HepG2 (cell line): Measurements from ENCODE around the gene RAD54L2. TPM values are rescaled to one million over a fixed set of nuclear protein-coding genes. Genes with fewer than 3 reads are reported as not detected.

ENCODE experiments used
- CSRNP2 ChIP-seq: sonication (generic); formaldehyde crosslinking; conservative IDR thresholded peaks from 2 replicates; pipeline ENCODE4 v1.8.0; 2022; ENCODE audit warnings: low read depth, missing genetic modification reagents
- HDAC2 ChIP-seq: sonication (generic); formaldehyde crosslinking; IDR thresholded peaks from 2 replicates; pipeline ENCODE4 v1.4.0; 2020; ENCODE audit warnings: missing genetic modification reagents
- HNF4A ChIP-seq: sonication (generic); formaldehyde crosslinking; IDR thresholded peaks from 2 replicates; pipeline ENCODE4 v1.4.0; 2020; ENCODE audit warnings: missing genetic modification reagents
- HNF4G ChIP-seq, 2 experiments: sonication (generic) in 1 of 2; formaldehyde crosslinking in 1 of 2; IDR thresholded peaks; 2 replicates each; pipeline versions ENCODE4 v1.4.0 to v1.6.1; 2011 to 2020; ENCODE audit warnings: borderline replicate concordance in 2 of 2, low read depth in 2 of 2, mild to moderate bottlenecking in 2 of 2, low read length in 1 of 2, missing genetic modification reagents in 1 of 2, moderate library complexity in 1 of 2
- HNRNPL ChIP-seq: fragments of 200-400 bp; formaldehyde crosslinking; IDR thresholded peaks from 2 replicates; pipeline ENCODE4 v1.6.1; 2017; ENCODE audit warnings: mild to moderate bottlenecking, low read depth, low read length
- MAZ ChIP-seq, 2 experiments: sonication (generic) in 1 of 2; formaldehyde crosslinking in 1 of 2; IDR thresholded peaks; 2 replicates each; pipeline versions ENCODE4 v1.5.0 to v1.6.1; 2012 to 2020; ENCODE audit warnings: low read depth in 2 of 2, mild to moderate bottlenecking in 2 of 2, borderline replicate concordance in 1 of 2, improper control_type of control experiment in 1 of 2, low read length in 1 of 2, missing genetic modification reagents in 1 of 2, moderate library complexity in 1 of 2
- POLR2G ChIP-seq: fragments of 200-400 bp; formaldehyde crosslinking; IDR thresholded peaks from 2 replicates; pipeline ENCODE4 v1.6.1; 2018; ENCODE audit warnings: mild to moderate bottlenecking, low read depth, low read length, moderate library complexity
- SRF ChIP-seq: IDR thresholded peaks from 2 replicates; pipeline ENCODE4 v1.6.1; 2011; ENCODE audit warnings: mild to moderate bottlenecking, low read depth, low read length, moderate library complexity
- THAP11 ChIP-seq: IDR thresholded peaks from 2 replicates; pipeline ENCODE4 v1.6.1; 2016; ENCODE audit warnings: missing biosample characterization, missing genetic modification reagents
- TRAFD1 ChIP-seq: sonication (generic); formaldehyde crosslinking; IDR thresholded peaks from 2 replicates; pipeline ENCODE4 v1.5.1; 2020; ENCODE audit warnings: missing genetic modification reagents, mild to moderate bottlenecking, borderline replicate concordance
- ZBED4 ChIP-seq: sonication (generic); formaldehyde crosslinking; IDR thresholded peaks from 2 replicates; pipeline ENCODE4 v1.4.0; 2020; ENCODE audit warnings: missing genetic modification reagents, borderline replicate concordance
- ZBTB26 ChIP-seq: IDR thresholded peaks from 2 replicates; pipeline ENCODE4 v1.6.1; 2016; ENCODE audit warnings: missing compliant biosample characterization, missing genetic modification reagents, borderline replicate concordance
- ZBTB3 ChIP-seq: sonication (generic); formaldehyde crosslinking; IDR thresholded peaks from 2 replicates; pipeline ENCODE4 v1.4.0; 2020; ENCODE audit warnings: low read depth, mild to moderate bottlenecking, moderate library complexity, missing genetic modification reagents, borderline replicate concordance
- ZNF430 ChIP-seq: sonication (generic); formaldehyde crosslinking; IDR thresholded peaks from 2 replicates; pipeline ENCODE4 v1.9.0; 2021; ENCODE audit warnings: mild to moderate bottlenecking, missing genetic modification reagents
- ZNF740 ChIP-seq: sonication (generic); formaldehyde crosslinking; IDR thresholded peaks from 2 replicates; pipeline ENCODE4 v1.4.0; 2020; ENCODE audit warnings: missing genetic modification reagents
- ZSCAN25 ChIP-seq: sonication (generic); formaldehyde crosslinking; IDR thresholded peaks from 2 replicates; pipeline ENCODE4 v1.8.0; 2022; ENCODE audit warnings: mild to moderate bottlenecking, missing genetic modification reagents
- ZSCAN9 ChIP-seq: IDR thresholded peaks from 2 replicates; pipeline ENCODE4 v1.6.1; 2016; ENCODE audit warnings: borderline replicate concordance
- polyA plus RNA-seq, 8 experiments: library from polyadenylated mRNA; depleted of rRNA in 3 of 8; stranded (reverse) in 7 of 8; unstranded in 1 of 8; fragments of >200 nt; fragmentation: Illumina TruSeq in 4 of 8; extraction: Trizol in 4 of 8; gene quantifications; 2 replicates each; pipeline versions ENCODE4 v1.2.1 to v1.2.3, GENCODE V29; 2011 to 2016; ENCODE audit warnings: low read depth in 4 of 8, missing spikeins in 1 of 8, mixed read lengths in 1 of 8; ENCODE audit not compliant: insufficient read depth in 1 of 8
- total RNA-seq, 5 experiments: library from RNA; depleted of rRNA; stranded (reverse); fragments of >200 nt; fragmentation: Illumina TruSeq; extraction: Trizol; gene quantifications; 2 replicates each; pipeline ENCODE4 v1.2.3, GENCODE V29; 2016; ENCODE audit warnings: low read depth in 1 of 5

RAD54L2 gene
- total and polyA plus RNA-seq, 2 of the 13 experiments (the other 11 are each of a cell fraction or from before 2014, with no cell fraction given): 5.5 to 14.8 TPM

- TF ChIP-seq CSRNP2 (CRISPR knock-in tag): 0 out of 2 replicates have a peak, but pooled peaks have one; percentile 51
- TF ChIP-seq HNRNPL: 0 out of 2 replicates have a peak, but pooled peaks have one; percentile 28
- no peak for TF ChIP-seq ZBTB26 (CRISPR knock-in tag)
- peak; percentile 67; the same call in 1 of the 2 replicates for TF ChIP-seq ZNF430 (CRISPR knock-in tag)
- TF ChIP-seq ZSCAN9 (CRISPR knock-in tag): peak; percentile 48; the same call in 1 of the 2 replicates
- no peak for TF ChIP-seq ZBTB3
- no peak; the same call in 1 of the 2 replicates for TF ChIP-seq HNF4A (CRISPR knock-in tag)
- TF ChIP-seq ZNF740 (CRISPR knock-in tag): peak; percentile 96
- no peak for TF ChIP-seq HNF4G (IDR thresholded peaks at IDR 0.05; ENCODE audit: borderline replicate concordance, low read depth, low read length)
- no peak for TF ChIP-seq HNF4G (CRISPR knock-in tag; IDR thresholded peaks at IDR 0.05; ENCODE audit: borderline replicate concordance, low read depth)
- peak; percentile 51; the same call in 1 of the 2 replicates for TF ChIP-seq MAZ (IDR thresholded peaks at IDR 0.05; ENCODE audit: borderline replicate concordance, low read depth, low read length)
- TF ChIP-seq MAZ (CRISPR knock-in tag; IDR thresholded peaks at IDR 0.05; ENCODE audit: low read depth): 0 out of 2 replicates have a peak, but pooled peaks have one; percentile 32
- peak; percentile 74 for TF ChIP-seq POLR2G
- no peak for TF ChIP-seq SRF
- TF ChIP-seq ZSCAN25: no peak; the same call in 1 of the 2 replicates
- TF ChIP-seq THAP11 (CRISPR knock-in tag): peak; percentile 83
- TF ChIP-seq ZBED4 (CRISPR knock-in tag): no peak
- TF ChIP-seq HDAC2: no peak
- TF ChIP-seq TRAFD1: no peak
Measured at GRCh38 chr3:51498876-51499738, 39.4 kb upstream of the RAD54L2 start (continued).
